DMS53 (cell line): ENCODE data around the gene GMNN.
"Not testable (repeated sequence)": the region's sequence is repeated elsewhere in the genome, so short reads cannot be mapped to it uniquely, and the experiment has no call there.

Experiments
- DNase-seq: peaks from one replicate; lab custom pipeline; 2025; lab: John Stamatoyannopoulos, UW

GMNN gene

GRCh38 chr6:24774696-24775519 is at the start of gene GMNN:
Gene GMNN, plus strand, starts transcription at chr6:24774937. Its CDS starts 2,310 bp downstream, at chr6:24777247.
- DNase-seq = peak; percentile 99

- not testable (repeated sequence) for DNase-seq
Measured at GRCh38 chr6:24730653-24731052, 44.1 kb upstream of the GMNN start.

- DNase-seq = not testable (repeated sequence)
Measured at GRCh38 chr6:24731456-24732134, 43.1 kb upstream of the GMNN start.

- DNase-seq = no peak
Measured at GRCh38 chr6:24734166-24734565, 40.6 kb upstream of the GMNN start.

- DNase-seq = not testable (repeated sequence)
Measured at GRCh38 chr6:24734710-24735109, 40.0 kb upstream of the GMNN start.

DNA sequence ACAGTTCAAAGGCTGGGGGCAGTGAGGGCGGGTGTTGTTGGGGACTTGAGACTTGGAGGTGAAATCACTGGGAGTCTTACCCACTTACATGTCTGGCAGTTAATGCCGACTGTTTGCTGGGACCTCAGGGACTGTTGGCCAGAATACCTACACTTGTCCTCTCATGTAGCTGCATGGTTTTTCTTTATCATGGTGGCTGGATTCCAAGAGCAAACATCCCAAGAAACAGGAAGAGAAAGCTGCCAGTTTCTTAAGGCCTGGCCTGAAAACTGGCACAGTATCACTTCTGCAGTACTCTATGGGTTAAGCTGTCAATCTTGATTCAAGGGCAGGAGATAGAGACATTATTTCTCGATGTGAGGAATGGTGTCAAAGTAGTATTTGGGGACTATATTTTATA is 36.0 kb upstream of the GMNN start:
- DNase-seq = no peak

GRCh38 chr6:24740861-24741260 is 33.9 kb upstream of the GMNN start:
- no peak for DNase-seq

GRCh38 chr6:24742216-24742738 is 32.5 kb upstream of the GMNN start:
- no peak for DNase-seq

GRCh38 chr6:24743265-24743943 is 31.3 kb upstream of the GMNN start:
- DNase-seq = peak; percentile 68

DNA sequence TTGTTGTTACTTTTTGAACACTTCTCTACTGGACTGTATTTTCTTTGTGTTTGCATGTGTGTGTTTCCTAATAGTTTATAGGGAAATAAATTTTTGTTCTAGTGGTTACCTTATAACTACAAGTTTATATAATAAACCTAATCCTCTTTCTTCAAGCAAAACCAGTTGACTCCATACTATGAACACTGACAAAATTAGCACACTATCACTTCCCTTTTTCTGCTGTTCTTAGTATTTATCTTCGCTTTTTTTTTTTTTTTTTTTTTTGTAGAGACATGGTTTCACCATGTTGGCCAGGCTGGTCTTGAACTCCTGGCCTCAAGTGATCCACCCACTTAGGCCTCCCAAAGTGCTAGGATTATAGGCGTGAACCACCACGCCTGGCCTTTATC is 30.8 kb upstream of the GMNN start:
- no peak for DNase-seq

GRCh38 chr6:24744911-24745310 is 29.8 kb upstream of the GMNN start:
- DNase-seq = no peak

DNA sequence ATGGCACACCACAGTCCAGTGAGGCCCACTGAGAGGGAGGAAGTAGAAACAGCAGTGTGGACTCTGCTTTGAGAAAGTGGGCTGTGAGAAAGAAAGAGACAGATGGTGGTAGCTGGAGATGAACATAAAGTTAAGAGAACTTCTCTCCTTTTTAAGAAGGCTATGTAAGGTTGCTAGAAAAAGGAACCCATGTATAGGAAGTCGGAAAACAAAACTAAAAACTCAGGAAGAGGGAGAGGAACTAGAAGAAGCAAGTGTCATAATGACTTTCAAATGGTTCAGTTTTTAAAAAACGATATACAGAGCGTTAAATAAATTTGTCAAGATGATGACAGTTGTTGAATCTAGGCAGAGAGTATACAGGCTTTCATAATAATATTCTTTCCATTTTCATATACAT is 25.4 kb upstream of the GMNN start:
- no peak for DNase-seq

DNA sequence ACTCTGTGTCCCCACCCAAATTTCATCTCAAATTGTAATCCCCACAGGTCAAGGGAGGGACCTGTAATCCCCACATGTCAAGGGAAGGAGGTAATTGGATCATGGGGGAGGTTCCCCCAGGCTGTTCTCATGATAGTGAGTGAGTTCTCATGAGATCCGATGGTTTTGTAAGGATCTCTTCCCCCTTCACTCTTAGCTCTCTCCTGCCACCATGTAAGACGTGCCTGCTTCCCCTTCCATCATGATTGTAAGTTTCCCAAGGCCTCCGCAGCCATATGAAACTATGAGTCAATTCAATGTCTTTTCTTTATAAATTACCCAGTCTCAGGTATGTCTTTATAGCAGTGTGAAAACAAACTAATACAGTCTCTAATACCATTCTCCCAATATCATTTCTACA is 23.9 kb upstream of the GMNN start:
- DNase-seq = not testable (repeated sequence)

GRCh38 chr6:24752503-24752902 is 22.2 kb upstream of the GMNN start:
- DNase-seq = no peak

GRCh38 chr6:24752917-24753492 is 21.7 kb upstream of the GMNN start:
- no peak for DNase-seq

- no peak for DNase-seq
Measured at GRCh38 chr6:24753545-24753944, 21.2 kb upstream of the GMNN start.

GRCh38 chr6:24754378-24754777 is 20.4 kb upstream of the GMNN start:
- not testable (repeated sequence) for DNase-seq

GRCh38 chr6:24755279-24755678 is 19.5 kb upstream of the GMNN start:
- peak; percentile 12 for DNase-seq

DNA sequence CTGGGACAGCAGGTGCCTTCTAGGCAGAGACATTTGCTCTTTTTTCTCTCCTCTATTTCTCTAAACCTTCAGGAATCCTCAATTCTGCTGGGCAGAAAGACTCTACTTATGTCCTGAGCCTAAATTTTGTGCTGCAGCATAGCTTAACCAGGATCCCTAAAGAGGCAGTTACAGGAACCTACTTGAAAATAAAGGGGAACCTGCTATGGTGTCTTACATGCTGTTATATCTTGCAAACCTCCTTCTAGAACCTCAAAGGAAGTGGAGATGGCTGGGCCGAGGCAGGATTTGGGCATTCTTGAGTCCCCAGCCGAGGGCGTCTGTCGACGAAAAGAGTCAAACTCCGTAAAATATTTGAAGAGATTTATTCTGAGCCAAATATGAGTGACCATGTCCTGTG is 17.1 kb upstream of the GMNN start:
- no peak for DNase-seq

GRCh38 chr6:24759718-24760117 is 15.0 kb upstream of the GMNN start:
- no peak for DNase-seq

- DNase-seq = no peak
Measured at GRCh38 chr6:24760210-24760609, 14.5 kb upstream of the GMNN start.

DNA sequence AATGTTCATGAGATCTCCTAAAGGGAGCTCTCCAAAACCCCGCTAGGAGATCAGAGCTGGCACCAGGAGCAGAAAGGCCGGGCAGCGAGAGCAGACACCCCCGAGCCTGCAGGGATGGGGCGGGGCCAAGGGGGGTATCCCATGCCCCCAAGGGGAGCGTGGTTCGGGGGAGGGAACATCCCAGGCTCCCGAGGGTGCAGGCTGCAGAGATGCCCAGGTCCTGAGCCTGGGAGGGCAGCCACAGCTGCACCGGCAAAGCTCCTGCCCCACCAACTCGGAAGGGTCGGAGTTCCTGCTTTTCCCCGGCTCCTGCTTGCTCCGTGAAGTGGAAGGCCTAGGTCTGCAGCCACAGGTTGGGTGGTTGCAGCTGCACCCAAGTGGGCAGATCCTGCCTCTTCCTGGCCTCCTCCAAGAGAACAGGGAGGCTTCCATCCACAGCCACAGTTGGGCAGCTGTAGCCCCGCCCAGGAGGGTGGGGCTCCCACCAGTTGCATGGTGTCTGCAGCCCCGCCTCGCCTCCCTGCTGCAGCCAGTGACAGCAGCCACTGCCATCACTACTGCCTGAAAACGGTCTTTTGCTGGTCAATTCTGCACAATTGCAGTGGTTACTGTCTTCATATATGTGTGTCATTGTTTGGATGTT is 13.4 kb upstream of the GMNN start:
- DNase-seq = peak; percentile 9
